ENCODE data around the gene ZNF341.

ZNF341 gene

GRCh38 chr20:33704197-33704924 lies 27.4 kb upstream of the ZNF341 start:
- DNase-seq: no peak
- H4K20me1 ChIP-seq (ENCODE audit: insufficient read depth, low read length): no peaks in the 10 kb centered on the region
- no peak overlapping the region for H3K27ac ChIP-seq (ENCODE audit: low read length)
- H3K9me3 ChIP-seq (ENCODE audit: insufficient read depth, low read length, severe bottlenecking): no peaks in the 10 kb centered on the region
- no peaks in the 10 kb centered on the region for H3K79me2 ChIP-seq (ENCODE audit: insufficient read depth, low read length)
- TF ChIP-seq EZH2 (IDR thresholded peaks at IDR 0.05; ENCODE audit: borderline replicate concordance, low read depth, low read length, severe bottlenecking): no peak
- TF ChIP-seq CTCF (IDR thresholded peaks at IDR 0.05; ENCODE audit: borderline replicate concordance, extremely low read depth, low read length, poor library complexity, severe bottlenecking): no peak
- H2AFZ ChIP-seq (ENCODE audit: low read depth, low read length): no peak overlapping the region
- H3K9ac ChIP-seq (ENCODE audit: low read depth, low read length): no peak overlapping the region
- no peak overlapping the region for H3K4me3 ChIP-seq (ENCODE audit: low read depth in 1 of 2, low read length in 2 of 2)
- no peaks in the 10 kb centered on the region for H3K4me1 ChIP-seq (ENCODE audit: insufficient read depth, low read length)
- no peaks in the 10 kb centered on the region for H3K27me3 ChIP-seq (ENCODE audit: insufficient read depth, low read length, poor library complexity)
- peaks cover 19% of the 10 kb centered on the region for H3K36me3 ChIP-seq (ENCODE audit: insufficient read depth, low read length)
- no peak overlapping the region for H3K4me2 ChIP-seq (ENCODE audit: insufficient read depth, low read length)
- ATAC-seq (ENCODE audit: insufficient read depth, low read depth): no peak

GRCh38 chr20:33707668-33708067 lies 24.1 kb upstream of the ZNF341 start:
- Histone ChIP-seq H3K9me3 (ENCODE audit: insufficient read depth, low read length, severe bottlenecking) (no peaks in the 10 kb centered on the region), H2AFZ (ENCODE audit: low read depth, low read length) (no peak overlapping the region), H3K27ac (ENCODE audit: low read length) (no peak overlapping the region), H3K4me2 (ENCODE audit: insufficient read depth, low read length) (no peak overlapping the region), H3K27me3 (ENCODE audit: insufficient read depth, low read length, poor library complexity) (no peaks in the 10 kb centered on the region), H3K4me1 (ENCODE audit: insufficient read depth, low read length) (no peaks in the 10 kb centered on the region), H4K20me1 (ENCODE audit: insufficient read depth, low read length) (no peaks in the 10 kb centered on the region), H3K9ac (ENCODE audit: low read depth, low read length) (no peak overlapping the region), H3K4me3 (ENCODE audit: low read depth in 1 of 2, low read length in 2 of 2) (no peak overlapping the region), H3K79me2 (ENCODE audit: insufficient read depth, low read length) (no peaks in the 10 kb centered on the region), H3K36me3 (ENCODE audit: insufficient read depth, low read length) (peaks cover 35% of the 10 kb centered on the region)
- DNase-seq: no peak
- ATAC-seq (ENCODE audit: insufficient read depth, low read depth): no peak
- TF ChIP-seq EZH2 (IDR thresholded peaks at IDR 0.05; ENCODE audit: borderline replicate concordance, low read depth, low read length, severe bottlenecking) (no peak), CTCF (IDR thresholded peaks at IDR 0.05; ENCODE audit: borderline replicate concordance, extremely low read depth, low read length, poor library complexity, severe bottlenecking) (no peak)

- Histone ChIP-seq H4K20me1 (ENCODE audit: insufficient read depth, low read length) (no peaks in the 10 kb centered on the region), H3K9ac (ENCODE audit: low read depth, low read length) (no peak overlapping the region), H3K4me2 (ENCODE audit: insufficient read depth, low read length) (no peak overlapping the region), H3K79me2 (ENCODE audit: insufficient read depth, low read length) (no peaks in the 10 kb centered on the region), H3K36me3 (ENCODE audit: insufficient read depth, low read length) (peaks cover 44% of the 10 kb centered on the region), H3K4me1 (ENCODE audit: insufficient read depth, low read length) (no peaks in the 10 kb centered on the region), H3K27me3 (ENCODE audit: insufficient read depth, low read length, poor library complexity) (no peaks in the 10 kb centered on the region), H2AFZ (ENCODE audit: low read depth, low read length) (no peak overlapping the region), H3K9me3 (ENCODE audit: insufficient read depth, low read length, severe bottlenecking) (no peaks in the 10 kb centered on the region), H3K4me3 (ENCODE audit: low read depth in 1 of 2, low read length in 2 of 2) (no peak overlapping the region), H3K27ac (ENCODE audit: low read length) (no peak overlapping the region)
- DNase-seq (no peak), ATAC-seq (ENCODE audit: insufficient read depth, low read depth) (no peak)
- TF ChIP-seq EZH2 (IDR thresholded peaks at IDR 0.05; ENCODE audit: borderline replicate concordance, low read depth, low read length, severe bottlenecking) (no peak), CTCF (IDR thresholded peaks at IDR 0.05; ENCODE audit: borderline replicate concordance, extremely low read depth, low read length, poor library complexity, severe bottlenecking) (no peak)
These were observed 22.4 kb upstream of the ZNF341 start for GRCh38 chr20:33709398-33709797.

Measured in DND-41 (cell line).